H1 (cell line): ENCODE data around the gene PTGFR. TPM values are rescaled to one million over a fixed set of nuclear protein-coding genes. Genes with fewer than 3 reads are reported as not detected.

ENCODE experiments used
- CTCF ChIA-PET: fragments of 300-600 bp; sonication (Branson Sonifier 250); formaldehyde crosslinking; loops from one replicate; lab custom pipeline; 2021; ENCODE audit not compliant: partially characterized antibody; lab: Charles Lee
- POLR2A ChIA-PET: fragments of 300-600 bp; sonication (Branson Sonifier 250); formaldehyde crosslinking; loops from one replicate; lab custom pipeline; 2021; ENCODE audit warnings: inconsistent platforms; ENCODE audit not compliant: partially characterized antibody; lab: Charles Lee
- DNase-seq, 2 experiments: peaks; one replicate each; pipeline versions ENCODE4 v3.0.0 to v3.0.0-alpha.2; 2010 to 2022; ENCODE audit warnings: low spot score in 2 of 2, low read depth in 1 of 2, mixed read lengths in 1 of 2
- FAIRE-seq: peaks from 2 replicates; lab custom pipeline; 2011; peaks lifted over from hg19 to GRCh38; lab: Jason Lieb, UNC
- H2AFZ ChIP-seq: 2 replicates; pipeline ENCODE4 v1.8.1; 2012; ENCODE audit warnings: low read length, inconsistent platforms
- H2AK5ac ChIP-seq: 2 replicates; pipeline ENCODE4 v1.6.1; 2013; ENCODE audit warnings: low read depth, low read length
- H2BK120ac ChIP-seq: replicated peaks from 2 replicates; pipeline ENCODE3; 2013; ENCODE audit warnings: low read depth, low read length, inconsistent platforms
- H2BK12ac ChIP-seq: 2 replicates; pipeline ENCODE4 v1.6.1; 2013; ENCODE audit warnings: low read depth, low read length
- H2BK15ac ChIP-seq: 2 replicates; pipeline ENCODE4 v1.6.1; 2013; ENCODE audit warnings: low read length
- H2BK20ac ChIP-seq: 2 replicates; pipeline ENCODE4 v1.6.1; 2013; ENCODE audit warnings: low read length
- H2BK5ac ChIP-seq: 2 replicates; pipeline ENCODE4 v1.6.1; 2013; ENCODE audit warnings: low read depth, low read length
- H3K14ac ChIP-seq: 2 replicates; pipeline ENCODE4 v1.6.1; 2013; ENCODE audit warnings: inconsistent platforms; ENCODE audit not compliant: insufficient read length
- H3K18ac ChIP-seq: 2 replicates; pipeline ENCODE4 v1.6.1; 2013; ENCODE audit warnings: low read length; ENCODE audit errors: extremely low read depth
- H3K23ac ChIP-seq: 2 replicates; pipeline ENCODE4 v1.6.1; 2013; ENCODE audit warnings: inconsistent platforms; ENCODE audit not compliant: insufficient read length
- H3K23me2 ChIP-seq: 2 replicates; pipeline ENCODE4 v1.6.1; 2013; ENCODE audit warnings: low read depth, low read length
- H3K27ac ChIP-seq: 2 replicates; pipeline ENCODE4 v1.6.1; 2011; ENCODE audit warnings: low read depth, low read length, inconsistent platforms
- H3K27me3 ChIP-seq, 4 experiments: replicated peaks in 1 of 4; 1 replicate in 1 of 4; 2 replicates in 3 of 4; pipeline versions ENCODE4 v1.6.1 to v1.8.1; 2011 to 2013; ENCODE audit warnings: low read length in 3 of 4, mild to moderate bottlenecking in 3 of 4, inconsistent platforms in 2 of 4, mixed read lengths in 2 of 4, moderate library complexity in 1 of 4; ENCODE audit not compliant: control insufficient read depth in 3 of 4, insufficient read depth in 3 of 4; ENCODE audit errors: extremely low read depth in 1 of 4
- H3K36me3 ChIP-seq, 4 experiments: 2 replicates each; pipeline versions ENCODE4 v1.6.1 to v1.8.1; 2011 to 2013; ENCODE audit warnings: mild to moderate bottlenecking in 4 of 4, low read length in 3 of 4, moderate library complexity in 2 of 4, control low read depth in 1 of 4, inconsistent platforms in 1 of 4; ENCODE audit not compliant: insufficient read depth in 4 of 4, control insufficient read depth in 2 of 4
- H3K4ac ChIP-seq: replicated peaks from 2 replicates; pipeline ENCODE3; 2013; ENCODE audit warnings: low read length, low read depth, mixed read lengths, inconsistent platforms; ENCODE audit not compliant: insufficient read length
- H3K4me1 ChIP-seq, 4 experiments: replicated peaks in 1 of 4; 1 replicate in 1 of 4; 2 replicates in 3 of 4; pipeline versions ENCODE4 v1.6.1 to v1.8.1; 2011 to 2013; ENCODE audit warnings: low read length in 3 of 4, inconsistent platforms in 2 of 4, mixed read lengths in 1 of 4; ENCODE audit not compliant: insufficient read depth in 4 of 4, control insufficient read depth in 3 of 4
- H3K4me2 ChIP-seq, 2 experiments: 2 replicates each; pipeline versions ENCODE4 v1.6.1 to v1.8.1; 2011 to 2013; ENCODE audit warnings: low read depth in 2 of 2, low read length in 2 of 2, control low read depth in 1 of 2, inconsistent platforms in 1 of 2, mild to moderate bottlenecking in 1 of 2; ENCODE audit not compliant: insufficient read depth in 1 of 2
- H3K4me3 ChIP-seq, 4 experiments: fragments of 200-600, 300-600 bp in 1 of 4; sonication (generic), shearing (Covaris generic), sonication (Bioruptor Twin) in 1 of 4; 2 replicates each; pipeline versions ENCODE4 v1.5.1 to v1.8.1; 2011 to 2016; ENCODE audit warnings: low read length in 4 of 4, low read depth in 3 of 4, control low read depth in 2 of 4, inconsistent platforms in 2 of 4, mild to moderate bottlenecking in 2 of 4, mixed read lengths in 1 of 4, moderate library complexity in 1 of 4; ENCODE audit not compliant: insufficient read depth in 2 of 4; ENCODE audit errors: extremely low read depth in 1 of 4
- H3K56ac ChIP-seq: replicated peaks from 2 replicates; pipeline ENCODE3; 2013; ENCODE audit warnings: low read depth, mild to moderate bottlenecking, mixed read lengths, low read length, inconsistent platforms; ENCODE audit not compliant: insufficient read length
- H3K79me1 ChIP-seq: 2 replicates; pipeline ENCODE4 v1.6.1; 2013; ENCODE audit warnings: low read depth, low read length, control low read depth
- H3K79me2 ChIP-seq, 2 experiments: 2 replicates each; pipeline versions ENCODE4 v1.6.1 to v1.8.1; 2012 to 2013; ENCODE audit warnings: low read length in 2 of 2, mild to moderate bottlenecking in 2 of 2, inconsistent platforms in 1 of 2; ENCODE audit not compliant: insufficient read depth in 2 of 2, control insufficient read depth in 1 of 2
- H3K9ac ChIP-seq, 4 experiments: replicated peaks in 1 of 4; 1 replicate in 1 of 4; 2 replicates in 3 of 4; pipeline versions ENCODE4 v1.6.1 to v1.8.1; 2011 to 2013; ENCODE audit warnings: low read depth in 3 of 4, low read length in 3 of 4, control low read depth in 2 of 4, mild to moderate bottlenecking in 2 of 4, moderate library complexity in 2 of 4, inconsistent platforms in 1 of 4; ENCODE audit errors: extremely low read depth in 1 of 4
- H3K9me3 ChIP-seq, 2 experiments: 2 replicates each; pipeline versions ENCODE4 v1.6.1 to v1.8.1; 2012 to 2013; ENCODE audit warnings: mild to moderate bottlenecking in 2 of 2, moderate library complexity in 2 of 2, control low read depth in 1 of 2, inconsistent platforms in 1 of 2, low read depth in 1 of 2, low read length in 1 of 2, mixed read lengths in 1 of 2; ENCODE audit not compliant: insufficient read depth in 2 of 2
- H4K20me1 ChIP-seq, 2 experiments: replicated peaks in 1 of 2; 2 replicates each; pipeline versions ENCODE3 to v1.8.1; 2011 to 2013; ENCODE audit warnings: inconsistent platforms in 2 of 2, low read length in 2 of 2, mild to moderate bottlenecking in 1 of 2; ENCODE audit not compliant: insufficient read depth in 2 of 2, control insufficient read depth in 1 of 2
- H4K5ac ChIP-seq: 2 replicates; pipeline ENCODE4 v1.6.1; 2013; ENCODE audit warnings: low read length, low read depth, mixed read lengths, inconsistent platforms; ENCODE audit not compliant: insufficient read length
- H4K8ac ChIP-seq: 2 replicates; pipeline ENCODE4 v1.8.0; 2013; ENCODE audit warnings: mild to moderate bottlenecking, moderate library complexity, low read length, inconsistent platforms; ENCODE audit not compliant: insufficient read depth; ENCODE audit errors: extremely low read depth
- H4K91ac ChIP-seq: replicated peaks from 2 replicates; pipeline ENCODE3; 2013; ENCODE audit warnings: low read length, mixed read lengths, inconsistent platforms; ENCODE audit not compliant: insufficient read length
- BCL11A ChIP-seq, 2 experiments: IDR thresholded peaks; one replicate each; pipeline ENCODE4 v1.6.1; 2011; ENCODE audit warnings: low read depth in 2 of 2, low read length in 2 of 2, mild to moderate bottlenecking in 2 of 2
- BRCA1 ChIP-seq: IDR thresholded peaks from 2 replicates; pipeline ENCODE4 v1.6.1; 2012; ENCODE audit warnings: low read depth, low read length, improper control_type of control experiment
- CEBPB ChIP-seq: IDR thresholded peaks from 2 replicates; pipeline ENCODE4 v1.6.1; 2012; ENCODE audit warnings: low read depth, low read length
- EGR1 ChIP-seq: IDR thresholded peaks from 2 replicates; pipeline ENCODE4 v1.6.1; 2011; ENCODE audit warnings: low read depth, low read length, borderline replicate concordance
- EP300 ChIP-seq, 2 experiments: IDR thresholded peaks; 1 replicate in 1 of 2; 2 replicates in 1 of 2; pipeline ENCODE4 v1.6.1; 2011 to 2012; ENCODE audit warnings: low read depth in 2 of 2, low read length in 2 of 2, mild to moderate bottlenecking in 2 of 2, borderline replicate concordance in 1 of 2, inconsistent platforms in 1 of 2, moderate library complexity in 1 of 2
- JUN ChIP-seq: IDR thresholded peaks from 2 replicates; pipeline ENCODE4 v1.6.1; 2011; ENCODE audit warnings: low read depth, mild to moderate bottlenecking, improper control_type of control experiment, low read length
- polyA plus RNA-seq, 7 experiments: library from polyadenylated mRNA; depleted of rRNA in 3 of 7; stranded (reverse) in 5 of 7; unstranded in 2 of 7; fragments of >200 nt in 5 of 7; fragments of 200-250 nt in 2 of 7; gene quantifications; 1 replicate in 5 of 7; 2 replicates in 1 of 7; 4 replicates in 1 of 7; pipeline versions ENCODE4 v1.2.1 to v1.2.3, GENCODE V29; 2011 to 2013; ENCODE audit warnings: missing spikeins in 2 of 7, mixed read lengths in 2 of 7
- total RNA-seq: library from RNA; stranded (reverse); fragmentation: NEBNext Ultra II Directional; extraction: Animal tissue kit (Norgen Biotek cat#: 25700); gene quantifications from 2 replicates; pipeline ENCODE4 v1.2.1, GENCODE V29; 2021
- TF ChIP-seq, protein P1 (sequence below): IDR thresholded peaks from 2 replicates; pipeline ENCODE4 v1.6.1; 2011; ENCODE audit warnings: low read depth, mild to moderate bottlenecking, low read length; ENCODE audit not compliant: insufficient read depth

Gene PTGFR
- total and polyA plus RNA-seq, 2 of the 8 experiments (the other 6 are each of a cell fraction or from before 2014, with no cell fraction given) = 0.02 TPM; not detected in 1

- no peak overlapping the region for H3K18ac ChIP-seq
- ChIA-PET POLR2A (no interaction called here), CTCF (interaction anchor here (0.6 kb wide), 1 partner anchor 192 kb away, joined by 3 read pairs; no protein-coding TSS in a partner anchor)
- H3K56ac ChIP-seq = no peak overlapping the region
- TF ChIP-seq JUN (no peak), EGR1 (no peak), BCL11A (IDR thresholded peaks at IDR 0.05; ENCODE audit: low read depth in 2 of 2, low read length in 2 of 2) (no peak), CEBPB (no peak), EP300 (IDR thresholded peaks at IDR 0.05; ENCODE audit: borderline replicate concordance in 1 of 2, low read depth in 2 of 2, low read length in 2 of 2) (no peak), BRCA1 (no peak)
- TF ChIP-seq, protein P1, sequence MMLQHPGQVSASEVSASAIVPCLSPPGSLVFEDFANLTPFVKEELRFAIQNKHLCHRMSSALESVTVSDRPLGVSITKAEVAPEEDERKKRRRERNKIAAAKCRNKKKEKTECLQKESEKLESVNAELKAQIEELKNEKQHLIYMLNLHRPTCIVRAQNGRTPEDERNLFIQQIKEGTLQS = no peak
- H2AFZ ChIP-seq = no peak overlapping the region
- no peak overlapping the region for H4K8ac ChIP-seq
- no peaks in the 10 kb centered on the region for H3K79me2 ChIP-seq
- H3K79me1 ChIP-seq = no peaks in the 10 kb centered on the region
- no peak overlapping the region for H3K23ac ChIP-seq
- no peak overlapping the region for H2AK5ac ChIP-seq
- H3K4ac ChIP-seq = no peak overlapping the region
- H3K9me3 ChIP-seq = no peaks in the 10 kb centered on the region; a peak in 1 of 4 replicates
- H2BK20ac ChIP-seq = no peak overlapping the region
- H3K27me3 ChIP-seq = no peaks in the 10 kb centered on the region
- no peak overlapping the region for H2BK15ac ChIP-seq
- no peak overlapping the region for H3K4me2 ChIP-seq
- H3K36me3 ChIP-seq = no peaks in the 10 kb centered on the region
- FAIRE-seq = no peak
- H3K27ac ChIP-seq = no peak overlapping the region
- no peak overlapping the region for H2BK5ac ChIP-seq
- no peak overlapping the region for H3K9ac ChIP-seq
- H2BK120ac ChIP-seq = no peak overlapping the region
- no peak overlapping the region for H3K4me3 ChIP-seq
- no peak overlapping the region for H2BK12ac ChIP-seq
- H3K4me1 ChIP-seq = no peaks in the 10 kb centered on the region
- no peaks in the 10 kb centered on the region for H4K20me1 ChIP-seq
- no peak overlapping the region for H3K14ac ChIP-seq
- no peak overlapping the region for H4K91ac ChIP-seq
- H4K5ac ChIP-seq = no peak overlapping the region
- no peak for DNase-seq
- H3K23me2 ChIP-seq = no peaks in the 10 kb centered on the region
Measured at GRCh38 chr1:78559680-78560079, 68.9 kb downstream of the PTGFR start.
